PC-3 (cell line): ENCODE data around the gene FAM83G.

Source experiments
- CTCF ChIP-seq: fragments of 300-600 bp; sonication (generic); conservative IDR thresholded peaks from 2 replicates; pipeline ENCODE4 v1.5.1; 2017; ENCODE audit warnings: antibody characterized with exemption, low read depth, mild to moderate bottlenecking, low read length
- EZH2 ChIP-seq: fragments of 300-600 bp; sonication (generic); IDR thresholded peaks from one replicate; pipeline ENCODE4 v1.6.1; 2017; ENCODE audit warnings: antibody characterized with exemption, mild to moderate bottlenecking, low read length; ENCODE audit not compliant: unreplicated experiment

GRCh38 chr17:18978655-18979054 lies 25.9 kb downstream of the FAM83G start:
- no peak for TF ChIP-seq EZH2
- TF ChIP-seq CTCF, result no peak
